Frontal cortex (tissue), 4 donors: ENCODE results near the gene XPNPEP1. TPM values are rescaled to one million over a fixed set of nuclear protein-coding genes. Genes with fewer than 3 reads are reported as not detected.

Experiments
- DNase-seq, 2 donors: peaks; one replicate each; pipeline ENCODE4 v3.0.0; 2012; ENCODE audit warnings: low spot score in 2 of 2
- FAIRE-seq: peaks from 2 replicates; lab custom pipeline; 2012; peaks lifted over from hg19 to GRCh38; lab: Jason Lieb, UNC
- total RNA-seq: library from RNA; depleted of rRNA; stranded (reverse); fragments of >200 nt; gene quantifications from one replicate; pipeline ENCODE4 v1.2.3, GENCODE V29; 2014
- donor health status: control.
- donor health status: control.
- donor health status: control.

Gene XPNPEP1
- total RNA-seq, 1 donor from 2014 or later: 79.9 TPM

- DNase-seq: no peak
- FAIRE-seq: no peak
These were observed 29.2 kb upstream of the XPNPEP1 start for GRCh38 chr10:109952526-109952925.

DNA sequence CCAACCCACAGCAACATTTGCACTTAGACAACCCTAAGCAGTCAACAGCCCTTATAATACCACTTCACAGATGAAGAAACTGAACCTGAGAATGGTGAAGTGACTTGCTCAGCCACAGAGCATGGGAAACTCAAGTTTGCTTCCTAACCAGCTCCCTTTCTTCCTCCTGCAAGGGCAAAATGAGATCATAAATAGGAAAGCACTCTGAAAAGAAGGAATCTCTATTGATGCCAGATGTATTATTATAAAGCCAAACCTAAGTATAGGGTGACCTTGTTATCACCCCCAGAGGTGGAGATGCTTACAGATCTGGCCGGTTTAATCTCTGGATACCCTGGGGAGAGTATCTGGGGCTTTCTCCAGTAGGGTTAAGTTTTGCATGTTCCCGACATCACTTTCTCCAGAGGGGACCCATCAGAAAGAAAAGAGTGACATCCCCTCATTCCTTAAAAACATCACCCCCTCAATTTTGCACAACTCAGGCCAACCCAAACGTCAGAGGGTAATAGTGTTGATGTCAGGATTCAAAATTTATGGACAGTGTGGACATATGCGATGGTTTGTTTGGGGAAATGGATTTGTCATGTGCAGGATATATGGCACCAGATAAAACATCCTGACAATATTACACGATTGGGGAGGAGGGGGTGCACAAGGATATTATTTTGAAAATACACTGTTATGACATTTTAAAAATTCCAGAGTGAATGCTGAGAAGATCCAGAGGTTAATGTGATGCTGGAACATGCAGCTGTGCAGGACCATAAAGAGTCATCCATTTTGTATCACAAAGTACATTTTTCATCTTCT, 24.0 kb upstream of the XPNPEP1 start:
- no peak for FAIRE-seq
- DNase-seq: no peak

- FAIRE-seq (no peak), DNase-seq (no peak)
These were observed 23.4 kb upstream of the XPNPEP1 start for GRCh38 chr10:109946680-109947079.

DNA sequence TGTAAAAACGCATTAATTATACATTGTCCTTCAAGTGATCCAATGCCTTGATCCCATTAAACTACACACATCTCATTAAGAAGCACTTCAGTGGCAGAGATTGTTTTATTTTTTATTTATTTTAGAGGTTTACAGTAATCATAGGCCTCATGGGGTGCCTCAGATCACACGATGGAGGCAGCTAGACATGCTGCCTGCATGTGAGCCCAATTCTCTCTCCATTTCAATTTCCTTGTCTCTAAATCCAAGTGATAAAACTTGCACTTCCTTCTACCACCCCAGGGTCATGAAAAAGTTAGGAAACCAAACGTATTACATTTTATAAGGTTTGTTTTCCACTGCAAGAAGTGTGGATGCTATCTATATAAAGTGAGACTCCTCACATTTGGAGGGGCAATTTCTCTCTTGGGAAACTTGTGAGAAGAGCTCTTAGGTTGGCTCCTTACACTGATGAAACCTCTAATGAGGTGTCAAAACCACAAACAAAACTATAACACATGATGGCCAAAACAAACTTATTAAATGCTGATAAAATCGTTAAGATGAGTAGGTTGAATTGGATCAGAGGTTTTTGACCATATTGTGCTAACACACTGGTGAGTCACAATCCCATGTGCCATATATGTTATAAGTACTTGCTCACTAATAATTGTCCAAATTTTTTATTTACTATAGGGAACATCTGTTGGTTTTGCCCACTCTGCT, 22.3 kb upstream of the XPNPEP1 start:
- FAIRE-seq (no peak), DNase-seq (no peak)

GRCh38 chr10:109944613-109945012, 21.3 kb upstream of the XPNPEP1 start:
- DNase-seq: no peak
- no peak for FAIRE-seq

- DNase-seq (no peak), FAIRE-seq (no peak)
These were observed 18.0 kb upstream of the XPNPEP1 start for GRCh38 chr10:109941236-109941862.

GRCh38 chr10:109940553-109940952, 17.2 kb upstream of the XPNPEP1 start:
- FAIRE-seq (no peak), DNase-seq (no peak)

- FAIRE-seq (no peak), DNase-seq (no peak)
These were observed 16.8 kb upstream of the XPNPEP1 start for GRCh38 chr10:109940117-109940516.

DNA sequence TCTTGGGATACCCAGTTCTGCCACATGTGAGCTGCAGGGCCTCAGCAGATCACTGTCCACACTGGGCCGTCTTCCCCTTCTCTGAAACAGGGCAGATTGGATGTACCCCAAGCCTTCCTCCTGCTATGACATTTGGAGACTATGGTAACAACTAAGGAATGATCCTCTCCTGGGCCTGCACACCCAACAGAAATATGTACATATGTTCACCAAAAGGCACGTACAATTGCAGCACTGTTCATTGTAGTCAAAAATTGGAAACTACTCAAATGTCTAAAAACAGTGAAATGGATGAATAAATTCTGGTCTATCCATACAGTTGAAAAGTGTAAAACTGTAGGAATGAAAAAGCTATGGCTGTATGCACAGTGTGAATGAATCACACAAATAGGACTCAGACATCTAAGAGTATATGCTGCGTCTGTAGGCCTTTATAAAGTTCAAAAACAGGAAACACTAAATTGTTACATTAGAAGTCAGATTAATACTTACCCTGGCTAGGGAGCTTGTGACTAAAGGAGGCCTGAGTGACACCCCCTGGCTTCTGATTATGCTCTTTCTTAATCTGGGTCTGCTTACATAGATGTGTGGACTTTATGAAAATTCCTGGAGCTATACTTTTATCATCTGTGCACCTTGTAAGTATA, 16.1 kb upstream of the XPNPEP1 start:
- DNase-seq: no peak
- no peak for FAIRE-seq

GRCh38 chr10:109937460-109938065, 14.3 kb upstream of the XPNPEP1 start:
- DNase-seq (no peak), FAIRE-seq (no peak)

DNA sequence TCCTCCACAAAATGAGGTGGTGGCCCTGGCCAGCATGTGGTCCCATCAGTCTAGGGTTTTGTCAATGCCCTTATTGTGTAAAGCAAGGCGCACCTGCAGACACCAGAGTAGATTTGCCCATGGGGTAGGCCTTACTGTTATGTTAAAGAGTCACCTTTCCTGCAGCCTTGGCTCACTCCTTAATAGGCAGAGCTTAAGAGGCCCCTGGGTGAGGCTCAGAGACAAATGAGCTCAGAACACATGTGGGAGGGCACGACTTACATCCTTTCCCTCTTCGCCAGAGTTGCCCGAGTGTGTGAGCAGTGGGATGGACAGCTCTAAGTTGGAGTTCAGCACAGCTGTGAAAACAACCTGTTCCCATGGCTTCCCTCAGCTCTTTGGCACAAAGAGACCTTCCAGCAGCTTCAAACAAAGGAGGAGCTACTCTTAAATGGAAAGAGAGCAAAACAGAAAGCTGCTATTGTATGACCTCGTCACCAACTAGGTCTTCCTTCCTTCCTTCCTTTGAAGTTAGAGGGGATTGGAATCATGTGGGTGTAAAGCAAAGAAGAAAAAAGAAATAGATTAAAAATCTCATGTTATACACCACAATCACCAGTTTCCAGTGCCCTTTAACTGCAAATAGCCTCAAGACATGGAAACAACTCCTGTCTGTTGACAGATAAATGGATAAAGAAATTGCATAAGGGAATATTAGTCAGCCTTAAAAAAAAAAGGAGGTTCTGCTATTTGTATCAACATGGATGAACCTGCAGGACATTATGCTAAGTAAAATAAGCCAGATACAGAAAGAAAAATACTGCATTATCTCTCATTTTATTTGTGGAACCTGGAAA, 11.9 kb upstream of the XPNPEP1 start:
- DNase-seq (no peak), FAIRE-seq (no peak)

DNA sequence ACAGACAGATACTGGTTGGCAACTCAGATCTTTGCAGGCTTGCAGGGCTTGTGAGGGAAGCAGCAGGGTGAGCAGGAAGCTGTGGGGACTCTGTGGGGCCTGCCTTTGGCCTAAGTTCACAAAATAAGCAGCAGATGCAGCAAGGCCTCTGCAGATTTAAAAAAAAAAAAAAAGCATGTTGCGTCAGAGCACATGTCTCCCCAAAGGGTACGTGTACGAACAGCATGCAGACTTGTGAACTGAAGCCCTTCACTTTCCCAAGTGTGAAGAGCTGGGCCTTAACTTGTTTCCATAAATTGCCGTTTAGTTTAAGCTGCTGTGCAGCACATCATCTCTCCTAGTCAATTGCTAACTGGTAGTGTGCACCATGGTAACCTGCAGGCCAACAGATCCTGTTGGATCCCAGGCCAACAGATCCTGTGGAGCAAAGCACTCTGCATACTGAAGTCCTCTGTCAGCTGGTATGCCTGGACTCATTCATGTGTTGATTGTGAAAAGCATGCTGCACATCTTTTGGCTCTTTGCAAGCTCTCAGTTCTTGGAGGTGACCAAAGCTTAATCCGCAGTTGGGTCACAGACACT, 10.8 kb upstream of the XPNPEP1 start:
- DNase-seq (no peak), FAIRE-seq (no peak)

GRCh38 chr10:109932968-109933367, 9.7 kb upstream of the XPNPEP1 start:
- FAIRE-seq (no peak), DNase-seq (no peak)

GRCh38 chr10:109932391-109932790, 9.1 kb upstream of the XPNPEP1 start:
- no peak for FAIRE-seq
- DNase-seq: no peak

DNA sequence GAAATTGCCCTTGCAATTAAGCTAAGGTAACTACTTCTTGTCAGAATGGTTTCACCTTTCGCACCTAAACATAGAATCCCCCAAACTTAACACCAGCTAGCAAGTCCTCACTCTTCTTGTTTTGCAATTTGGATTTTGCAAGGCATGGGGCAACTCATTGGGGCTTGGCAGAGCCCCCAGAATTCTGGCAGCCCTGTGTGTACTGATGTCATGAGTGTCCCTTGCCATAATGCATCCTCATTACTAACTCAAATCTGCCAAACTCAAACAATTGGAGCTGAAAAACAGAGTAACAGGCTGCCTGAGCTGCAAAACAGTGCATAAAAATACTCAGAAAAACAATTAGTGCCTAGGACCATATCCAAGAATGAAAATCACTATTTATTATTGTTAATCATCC, 7.9 kb upstream of the XPNPEP1 start:
- DNase-seq (peak in 1 of 2 donors; percentile 23), FAIRE-seq (no peak)

- FAIRE-seq (no peak), DNase-seq (no peak)
These were observed 6.3 kb upstream of the XPNPEP1 start for GRCh38 chr10:109929501-109930219.

- FAIRE-seq (no peak), DNase-seq (no peak)
These were observed 5.2 kb upstream of the XPNPEP1 start for GRCh38 chr10:109928475-109928891.

- FAIRE-seq (no peak), DNase-seq (no peak)
These were observed 3.5 kb upstream of the XPNPEP1 start for GRCh38 chr10:109926825-109927224.
